G401.6 (cell line): Measurements from ENCODE around the gene SLC6A7.
A peak's percentile ranks its signal among the peaks of the same experiment; 100 is the strongest.

ENCODE experiments used
- FAIRE-seq: peaks from 2 replicates; lab custom pipeline; 2012; peaks lifted over from hg19 to GRCh38; lab: Jason Lieb, UNC

The SLC6A7 gene

DNA sequence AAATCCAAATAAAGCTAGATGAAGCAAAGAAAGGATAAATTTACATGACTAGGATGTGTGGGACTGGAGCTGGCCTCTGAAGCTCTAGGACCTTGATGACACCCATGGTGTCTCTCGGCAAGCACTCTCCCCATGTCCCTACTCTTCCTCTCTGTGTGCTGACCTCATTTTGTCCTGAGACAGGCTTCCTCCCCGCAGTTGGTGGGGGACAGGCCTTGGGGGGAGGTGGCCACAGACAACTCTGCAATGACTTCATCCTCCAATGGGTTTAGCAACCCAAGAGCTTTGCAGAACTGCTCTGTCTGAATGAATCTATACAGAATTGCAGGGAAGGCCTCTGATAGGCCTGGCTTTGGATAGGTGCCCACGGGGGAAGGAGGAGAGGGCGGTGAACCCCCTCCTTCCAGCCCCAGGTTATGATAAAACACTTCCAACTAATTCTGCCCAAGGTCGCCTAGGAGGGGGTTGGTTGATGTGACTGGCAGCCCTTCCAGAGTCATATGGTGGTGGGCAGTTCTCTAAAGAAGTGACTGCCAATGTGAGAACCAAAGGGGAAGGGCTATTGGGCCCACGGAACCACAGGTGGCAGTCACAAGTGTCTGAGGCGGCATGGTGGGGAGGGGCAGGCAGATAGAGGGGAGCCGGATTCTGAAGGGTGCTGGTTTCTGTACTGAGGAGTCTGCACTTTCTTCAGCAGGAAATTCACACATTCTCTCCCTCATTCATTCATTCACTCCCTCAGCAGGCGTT is 6.0 kb downstream of the SLC6A7 start:
- no peak for FAIRE-seq

DNA sequence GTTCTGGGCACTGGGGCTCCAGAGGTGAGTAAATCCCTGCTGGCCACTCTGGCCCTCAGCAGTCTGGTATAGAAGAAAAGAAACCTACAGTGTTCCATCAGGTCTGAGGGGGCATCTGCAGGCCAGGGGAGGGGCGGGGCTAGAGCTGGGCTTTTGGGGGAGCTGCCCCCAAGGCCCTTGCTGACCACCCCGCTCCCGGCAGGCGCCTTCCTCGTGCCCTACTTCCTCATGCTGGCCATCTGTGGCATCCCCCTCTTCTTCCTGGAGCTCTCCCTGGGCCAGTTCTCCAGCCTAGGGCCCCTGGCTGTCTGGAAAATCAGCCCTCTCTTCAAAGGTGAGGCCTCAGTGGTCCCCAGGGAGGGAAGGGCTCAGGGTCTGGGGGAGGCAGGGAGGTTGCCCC is 6.7 kb downstream of the SLC6A7 start:
- FAIRE-seq, result no peak

DNA sequence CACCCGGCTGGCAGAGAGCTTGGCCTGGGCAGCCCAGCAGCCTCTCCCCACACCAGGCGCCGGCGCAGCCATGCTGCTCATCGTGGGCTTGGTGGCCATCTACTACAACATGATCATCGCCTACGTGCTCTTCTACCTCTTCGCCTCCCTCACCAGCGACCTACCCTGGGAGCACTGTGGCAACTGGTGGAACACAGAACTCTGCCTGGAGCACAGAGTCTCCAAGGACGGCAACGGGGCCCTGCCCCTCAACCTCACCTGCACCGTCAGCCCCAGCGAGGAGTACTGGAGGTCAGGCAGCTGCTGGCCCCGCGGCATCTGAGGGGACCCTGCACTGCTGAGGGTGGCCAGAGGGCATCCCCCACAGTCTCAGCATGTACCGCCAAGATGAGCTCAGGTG is 7.1 kb downstream of the SLC6A7 start:
- no peak for FAIRE-seq

DNA sequence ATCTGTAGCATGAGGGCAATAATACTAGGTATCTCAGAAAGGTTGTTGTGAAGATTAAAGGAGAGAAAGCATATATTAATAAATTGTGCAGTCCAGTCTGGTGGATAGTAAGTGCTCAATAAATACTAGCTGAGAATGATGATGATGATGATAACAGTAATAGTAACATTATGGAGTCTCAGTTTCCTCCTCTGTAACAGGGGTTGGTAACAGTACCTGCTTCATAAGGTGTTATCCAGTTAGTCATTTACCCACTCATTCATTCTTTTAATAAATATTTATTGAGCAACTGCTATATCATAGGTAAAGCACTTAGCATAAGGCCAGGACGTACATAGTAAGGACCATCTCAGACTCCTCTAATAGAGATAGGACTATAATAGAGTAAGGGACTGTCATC is 7.6 kb downstream of the SLC6A7 start:
- no peak for FAIRE-seq

DNA sequence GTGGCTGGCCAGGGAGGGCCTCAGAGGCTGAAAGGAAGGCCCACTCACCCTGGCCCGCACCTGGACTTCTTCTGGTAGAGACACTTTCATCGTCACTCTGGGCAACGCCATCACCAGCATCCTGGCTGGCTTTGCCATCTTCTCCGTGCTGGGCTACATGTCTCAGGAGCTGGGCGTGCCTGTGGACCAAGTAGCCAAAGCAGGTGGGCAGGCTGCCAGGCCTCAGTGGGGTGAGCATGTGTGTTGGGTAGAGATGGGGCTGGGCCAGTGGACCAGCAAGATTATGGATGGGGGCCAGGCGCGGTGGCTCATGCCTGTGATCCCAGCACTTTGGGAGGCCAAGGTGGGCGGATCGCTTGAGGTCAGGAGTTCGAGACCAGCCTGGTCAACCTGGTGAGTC is 12.6 kb downstream of the SLC6A7 start:
- FAIRE-seq, result no peak

DNA sequence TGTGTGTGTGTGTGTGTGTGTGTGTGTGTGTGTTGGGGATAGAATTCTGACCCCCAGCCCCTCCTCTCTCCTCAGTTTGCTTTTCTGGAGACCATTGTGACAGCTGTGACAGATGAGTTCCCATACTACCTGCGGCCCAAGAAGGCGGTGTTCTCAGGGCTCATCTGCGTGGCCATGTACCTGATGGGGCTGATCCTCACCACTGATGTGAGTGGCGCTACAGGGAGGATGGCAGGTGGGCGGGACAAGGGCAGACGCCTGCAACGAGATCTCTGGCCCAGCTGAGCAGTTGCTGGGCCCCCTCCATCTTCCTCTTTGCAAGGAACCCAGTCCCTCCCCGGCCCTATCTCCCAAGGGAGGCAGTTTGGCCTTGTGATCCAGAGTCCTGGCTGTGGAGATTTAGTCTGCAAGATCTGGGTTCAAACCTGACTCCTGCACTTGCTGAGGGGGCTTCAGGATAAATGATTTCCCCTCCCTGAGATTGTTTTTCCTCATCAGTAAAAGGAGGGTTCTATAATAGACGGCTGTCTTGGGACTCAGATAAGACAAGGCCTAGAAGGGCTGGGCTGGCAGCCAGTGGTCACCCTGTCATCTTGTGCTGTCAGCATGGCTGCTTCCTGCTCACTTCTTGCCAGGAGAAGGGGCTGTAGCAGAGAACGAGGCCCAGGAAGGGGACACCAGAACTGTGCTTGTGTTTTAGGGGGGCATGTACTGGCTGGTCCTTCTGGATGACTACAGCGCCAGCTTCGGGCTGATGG is 14.1 kb downstream of the SLC6A7 start:
- FAIRE-seq, result no peak

DNA sequence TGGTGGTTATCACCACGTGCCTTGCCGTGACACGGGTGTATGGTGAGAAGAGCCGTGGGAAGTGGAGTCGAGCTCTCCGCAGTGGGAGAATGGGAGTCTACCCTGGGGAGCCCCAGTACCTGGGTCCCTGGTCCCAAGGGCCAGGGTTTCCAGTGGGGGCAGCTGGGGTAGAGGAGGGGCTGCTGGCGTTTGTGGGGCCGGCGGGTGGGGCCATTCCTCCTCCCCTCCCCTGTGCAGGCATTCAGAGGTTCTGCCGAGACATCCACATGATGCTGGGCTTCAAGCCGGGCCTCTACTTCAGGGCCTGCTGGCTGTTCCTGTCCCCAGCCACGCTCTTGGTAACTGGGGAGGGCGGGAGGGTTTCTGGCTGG is 14.7 kb downstream of the SLC6A7 start:
- FAIRE-seq, result no peak

DNA sequence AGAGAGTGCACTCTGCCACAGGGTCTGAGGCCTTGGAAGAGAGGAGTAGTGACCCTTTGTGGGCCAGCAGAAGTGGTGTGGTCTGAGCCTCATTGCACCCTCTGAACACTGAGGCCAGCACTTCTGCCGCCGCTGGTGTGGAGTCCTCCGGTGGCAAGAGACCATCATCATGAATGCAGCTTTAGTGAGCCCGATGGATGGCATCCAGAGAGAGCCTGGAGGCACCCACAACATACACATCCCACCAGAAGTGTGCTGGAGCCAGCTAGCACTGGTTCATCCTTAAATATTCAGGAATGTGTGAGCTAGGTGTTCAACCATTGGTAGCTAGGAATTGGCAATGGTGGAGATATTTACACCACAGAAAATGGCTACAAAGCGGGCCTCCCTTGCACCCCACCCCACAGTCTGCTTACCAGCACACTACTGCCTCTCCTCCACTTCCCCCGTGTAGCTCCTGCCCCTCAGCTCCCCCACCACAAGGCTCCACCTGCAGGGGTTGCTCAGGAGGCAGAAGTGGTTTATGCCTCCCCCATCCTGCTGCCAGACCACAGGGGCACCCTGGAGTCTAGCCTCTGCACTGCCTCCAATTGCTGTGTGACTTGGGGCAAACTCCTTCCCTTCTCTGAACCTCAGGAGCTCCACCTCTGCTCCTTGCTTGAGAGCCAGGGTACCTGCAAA is 16.4 kb downstream of the SLC6A7 start:
- FAIRE-seq, result no peak

DNA sequence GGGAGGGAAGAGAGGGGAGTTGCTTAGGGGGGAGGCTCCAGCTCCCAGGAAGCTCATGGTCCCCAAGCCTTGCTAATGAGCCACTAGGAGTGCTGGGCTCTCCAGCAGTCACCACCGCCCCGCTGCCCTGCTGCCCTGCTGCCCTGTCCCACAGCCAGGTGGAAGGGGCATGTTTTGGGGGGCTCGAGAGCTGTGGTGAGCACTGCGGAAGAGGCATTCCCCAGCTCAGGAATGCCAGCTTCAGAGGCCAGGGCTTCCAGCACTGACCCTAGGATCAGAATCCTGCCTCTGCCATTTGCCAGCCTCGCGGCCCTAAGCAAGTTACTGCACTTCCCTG is 16.9 kb downstream of the SLC6A7 start:
- FAIRE-seq, result no peak

DNA sequence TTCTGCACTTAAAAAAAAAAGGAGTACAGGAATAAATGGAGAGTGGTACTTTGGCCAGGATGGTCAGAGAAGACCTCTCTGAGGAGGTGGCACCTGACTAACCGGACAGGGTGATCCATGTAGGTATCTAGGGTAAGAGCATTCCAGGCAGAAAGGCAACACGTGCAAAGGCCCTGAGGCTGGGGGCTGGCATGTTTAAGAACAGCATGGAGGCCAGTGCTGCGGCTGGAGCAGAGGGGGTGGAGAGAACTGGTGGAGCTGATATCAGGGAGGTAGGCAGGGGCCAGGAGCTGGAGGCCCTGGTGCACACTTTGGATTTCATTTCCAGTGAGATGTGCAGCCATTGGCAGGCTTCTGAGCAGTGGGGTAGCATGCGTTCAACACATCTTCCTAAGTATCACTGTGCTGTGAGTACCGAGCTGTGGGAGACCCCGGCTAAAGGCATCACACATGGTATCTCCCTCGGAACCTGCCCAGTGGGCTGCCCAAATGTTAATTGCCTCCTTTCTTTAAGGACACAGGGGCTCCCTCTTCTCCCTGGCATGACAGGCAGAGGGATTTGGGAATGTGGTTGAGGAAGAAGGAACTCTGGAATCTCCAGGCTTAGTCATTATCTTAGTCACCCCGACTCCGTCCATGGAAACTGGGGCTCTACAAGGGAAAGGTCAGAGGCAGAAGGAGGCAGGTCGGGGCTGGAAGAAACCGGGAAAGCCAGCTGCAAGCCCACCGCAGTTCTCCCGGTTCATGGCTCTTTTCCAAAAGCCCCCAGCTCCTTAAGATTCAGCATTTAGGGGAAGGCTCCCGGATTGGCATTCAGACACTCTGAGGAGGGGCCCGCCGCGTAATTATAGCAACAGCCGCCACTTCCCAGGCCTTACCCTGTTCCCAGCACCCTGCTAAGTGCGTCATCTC is 18.6 kb downstream of the SLC6A7 start:
- no peak for FAIRE-seq

DNA sequence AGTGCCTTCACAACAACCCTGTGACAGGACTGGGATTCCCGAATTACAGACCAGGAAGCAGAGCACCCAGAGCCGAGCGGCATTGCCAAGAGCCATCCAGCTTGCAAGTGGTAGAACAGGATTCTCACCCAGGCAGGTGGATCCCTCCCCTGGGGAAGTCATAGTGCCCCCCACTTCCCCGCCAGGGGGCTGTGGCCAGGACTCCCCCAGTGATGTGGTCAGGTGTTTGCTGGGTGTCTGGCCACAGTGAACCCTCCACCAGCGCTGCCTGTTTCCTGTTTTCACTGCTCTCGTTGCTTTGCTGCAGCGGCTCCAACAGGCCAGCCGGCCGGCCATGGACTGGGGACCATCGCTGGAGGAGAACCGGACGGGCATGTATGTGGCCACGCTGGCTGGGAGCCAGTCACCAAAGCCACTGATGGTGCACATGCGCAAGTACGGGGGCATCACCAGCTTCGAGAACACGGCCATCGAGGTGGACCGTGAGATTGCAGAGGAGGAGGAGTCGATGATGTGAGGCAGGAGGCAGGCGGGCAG is 19.3 kb downstream of the SLC6A7 start:
- no peak for FAIRE-seq

DNA sequence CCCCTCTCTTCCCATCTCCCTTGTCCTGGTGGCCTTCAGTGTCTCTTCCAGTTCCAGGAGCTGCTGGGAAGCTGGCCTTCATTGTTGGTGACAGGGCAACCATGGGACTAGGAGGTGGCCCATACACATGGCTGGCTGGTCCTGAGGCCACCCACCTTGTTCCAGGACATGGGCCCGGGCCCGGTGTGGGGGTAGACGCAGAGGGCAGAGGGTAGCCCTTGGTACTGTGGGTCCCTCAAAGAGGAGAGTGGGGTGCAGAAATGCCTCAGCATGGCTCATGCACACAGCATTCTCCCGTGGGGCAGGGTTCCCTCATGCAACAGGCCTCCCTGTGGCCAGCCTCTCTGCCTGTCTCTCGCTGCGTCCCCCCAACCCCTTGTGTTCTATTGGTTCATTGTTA is 20.8 kb downstream of the SLC6A7 start:
- FAIRE-seq, result no peak

DNA sequence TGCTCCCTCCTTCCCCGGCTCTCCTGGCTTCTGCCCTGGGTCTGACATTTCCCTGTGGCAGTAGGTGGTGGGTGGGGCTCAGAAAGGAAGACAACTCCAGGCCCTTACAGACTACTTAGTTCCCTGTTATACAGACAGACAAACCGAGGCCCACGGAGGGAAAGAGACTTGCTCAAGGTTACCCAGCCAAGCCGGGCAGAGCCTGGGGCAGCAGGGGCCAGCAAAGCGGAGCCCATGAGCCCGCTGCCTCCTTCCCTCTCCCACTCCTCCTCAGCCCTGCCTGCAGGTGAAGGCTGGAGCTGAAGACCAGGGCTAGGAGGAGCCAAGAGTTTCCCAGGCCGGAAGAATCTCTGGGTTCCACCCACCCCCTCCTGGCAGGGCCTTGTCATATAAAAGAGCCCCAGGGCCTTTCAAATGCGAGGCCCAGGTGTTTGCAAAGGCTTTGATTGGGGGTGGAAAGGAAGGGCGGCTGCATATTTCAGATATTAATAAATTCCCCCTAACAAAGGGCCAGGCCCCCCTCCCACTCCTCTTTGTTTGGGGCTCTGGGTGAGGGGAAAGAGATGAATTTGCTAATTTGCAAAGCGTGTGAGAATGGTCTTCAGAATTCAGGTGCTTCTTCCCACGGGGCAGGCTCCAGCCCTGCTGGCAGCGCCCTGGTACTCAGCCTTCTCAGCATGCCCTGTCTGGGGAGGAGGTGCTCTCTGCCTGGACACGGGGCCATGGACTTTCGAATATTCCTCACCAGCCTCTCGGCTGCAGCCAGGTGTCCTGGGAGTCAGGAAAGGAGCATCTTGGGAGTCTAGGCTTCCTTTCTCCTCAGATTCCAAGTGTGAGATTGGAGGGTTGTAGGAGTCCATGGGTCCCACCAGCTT is 21.5 kb downstream of the SLC6A7 start:
- FAIRE-seq, result no peak

DNA sequence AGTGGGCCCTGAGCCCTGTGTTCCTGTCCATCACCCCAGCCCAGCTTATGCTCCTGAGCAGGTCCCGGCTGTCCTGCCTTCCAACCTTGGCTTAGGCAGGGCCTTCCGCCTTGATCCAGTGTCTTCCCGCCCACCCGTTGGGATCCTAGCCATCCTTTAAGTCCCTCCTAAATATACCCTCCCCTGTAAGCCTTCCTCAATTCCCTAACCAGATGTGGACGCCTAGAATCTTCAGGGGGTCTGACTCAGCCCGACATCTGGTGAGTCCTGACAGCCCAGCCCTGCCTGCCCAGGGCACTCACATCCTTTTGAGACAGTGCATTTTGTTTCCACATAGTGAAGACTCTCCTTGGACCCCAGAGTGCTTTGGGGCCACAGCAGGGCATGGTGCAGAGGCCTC is 23.7 kb downstream of the SLC6A7 start:
- no peak for FAIRE-seq

DNA sequence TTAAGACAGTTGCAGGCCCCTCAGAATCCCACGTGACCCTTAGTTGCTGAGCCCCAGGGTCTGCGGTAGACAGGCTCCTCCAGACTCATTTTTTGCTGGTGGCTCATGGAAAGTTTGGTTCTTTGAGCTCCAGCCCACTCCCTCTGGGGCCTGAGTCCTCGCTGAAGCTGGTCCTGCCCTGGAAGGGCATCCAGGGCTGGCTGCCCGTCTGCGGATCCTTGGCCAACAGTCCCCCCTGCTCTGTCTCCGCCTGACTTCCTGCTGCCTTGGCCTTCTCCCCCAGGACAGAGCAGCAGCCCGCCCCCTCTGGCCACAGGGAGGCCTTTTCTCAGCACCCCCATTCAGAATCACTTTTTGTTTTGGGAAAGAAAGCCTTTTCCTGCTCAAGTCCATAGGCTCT is 24.4 kb downstream of the SLC6A7 start:
- no peak for FAIRE-seq

DNA sequence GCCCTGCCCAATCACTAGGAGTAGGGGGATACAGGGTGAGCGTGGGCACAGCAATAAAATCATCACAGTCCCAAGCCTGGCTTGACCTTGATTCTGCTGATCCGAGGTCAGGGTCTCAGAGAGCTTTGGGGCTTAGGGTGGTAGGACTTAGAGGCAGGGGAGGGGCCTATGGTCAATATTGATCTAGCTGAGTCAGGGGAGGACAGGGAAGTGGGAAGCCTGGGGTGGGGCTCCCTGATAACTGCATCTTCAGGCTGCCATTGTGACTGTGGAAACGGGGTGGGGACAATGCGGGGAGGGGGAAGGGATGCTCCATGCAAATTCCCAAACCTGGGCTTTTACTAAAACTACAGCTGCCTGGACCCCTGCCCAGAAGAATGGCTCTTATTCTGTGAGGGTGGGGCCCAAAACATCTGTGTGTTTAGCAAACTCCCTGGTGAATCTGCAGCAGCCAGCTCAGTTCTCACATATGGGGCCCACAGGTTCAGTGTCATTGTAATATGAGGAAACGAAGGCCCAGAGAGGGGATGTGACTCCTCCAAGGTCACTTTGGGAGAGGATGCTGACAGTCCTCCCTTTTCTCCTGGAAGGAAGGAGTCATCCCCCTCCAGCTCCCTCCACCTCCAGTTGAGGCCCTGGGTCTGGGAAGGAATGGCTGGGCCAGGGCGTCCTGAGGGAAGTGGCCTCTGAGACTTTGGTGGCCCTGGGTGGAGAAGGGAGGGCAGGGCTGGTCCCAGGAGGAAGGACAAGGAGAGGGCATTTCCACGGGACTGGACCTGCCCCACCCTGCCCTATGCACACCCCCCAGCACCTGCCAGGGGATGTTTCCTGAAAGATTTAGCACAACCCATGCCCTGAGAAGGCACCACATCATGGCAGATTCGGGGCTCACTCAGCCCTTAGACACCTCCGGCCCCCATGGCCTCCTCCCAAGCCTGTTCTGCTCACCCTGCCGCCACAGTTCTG is 26.4 kb downstream of the SLC6A7 start:
- FAIRE-seq, result no peak

DNA sequence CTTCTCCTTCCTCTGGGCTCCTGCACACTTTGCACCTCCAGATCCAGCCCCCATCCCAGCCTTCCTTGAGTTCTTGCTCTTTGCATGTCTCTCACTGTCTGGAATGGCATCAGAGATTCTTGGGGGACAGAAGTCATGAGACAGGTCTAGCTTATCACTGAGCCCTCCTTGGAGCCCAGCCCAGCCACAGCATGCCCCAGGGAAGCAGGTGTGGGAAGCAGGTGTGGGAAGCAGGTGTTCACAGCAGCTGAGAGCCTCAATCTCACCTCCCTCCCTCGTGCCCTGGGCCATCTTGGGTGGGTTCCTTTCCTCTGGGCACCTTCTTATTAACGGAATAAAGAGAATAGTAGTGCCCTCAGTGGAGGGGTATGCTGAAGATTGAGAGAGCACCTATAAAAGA is 27.2 kb downstream of the SLC6A7 start:
- no peak for FAIRE-seq

DNA sequence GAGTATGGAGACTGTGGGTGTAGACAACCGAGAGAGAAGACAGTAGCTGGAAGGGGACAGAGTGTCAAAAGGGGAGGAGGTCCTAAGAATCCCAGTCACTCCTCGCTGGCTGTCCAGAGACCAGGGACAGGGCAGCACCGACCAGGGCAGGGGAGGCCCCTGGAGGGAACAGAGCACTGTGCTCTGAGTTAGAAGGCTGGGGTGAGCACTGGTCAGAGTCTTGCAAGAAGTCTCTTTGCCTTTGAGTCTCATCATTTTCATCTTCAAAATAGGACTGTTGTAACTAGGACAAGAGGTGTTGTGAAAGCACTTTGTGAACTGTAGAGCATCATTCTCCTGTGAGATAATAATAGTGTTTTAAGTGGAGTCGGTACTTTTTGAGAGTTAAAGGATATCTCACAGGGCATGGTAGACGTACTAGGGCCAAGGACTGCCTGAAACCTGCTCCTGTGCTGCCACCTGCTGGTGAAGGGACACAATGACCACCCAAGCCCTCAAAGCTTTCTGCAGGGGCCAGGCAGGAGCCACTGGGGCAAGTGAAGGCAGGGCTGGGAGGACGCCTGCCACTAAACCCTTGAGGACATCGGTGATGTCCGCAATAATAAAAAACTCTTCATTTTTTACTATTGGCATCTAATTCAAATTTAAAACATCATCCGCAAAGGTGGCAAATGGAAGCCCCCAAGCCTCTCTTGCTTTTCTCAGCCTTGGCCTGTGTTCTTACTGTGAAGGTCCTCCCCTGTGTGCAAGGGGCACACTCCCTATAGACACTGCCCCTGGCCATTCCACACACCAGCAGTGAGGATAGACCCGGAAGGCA is 28.2 kb downstream of the SLC6A7 start:
- FAIRE-seq, result peak; percentile 91

DNA sequence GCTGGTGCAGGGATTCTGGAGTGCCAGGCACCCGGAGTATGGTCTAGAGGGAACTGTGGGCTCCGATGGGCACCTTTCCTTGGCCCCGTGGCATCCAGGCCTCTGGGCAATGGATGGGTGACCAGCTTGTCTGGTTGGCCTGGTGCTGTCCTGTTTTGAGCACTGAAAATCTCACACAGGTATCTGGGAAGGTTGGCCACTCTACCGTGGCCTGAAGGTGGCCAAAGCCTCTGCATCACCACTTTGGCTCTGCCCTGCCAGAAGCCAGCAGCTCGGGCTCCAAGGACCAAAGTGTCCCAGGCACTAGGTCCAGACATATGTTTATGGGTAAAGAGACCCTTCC is 28.8 kb downstream of the SLC6A7 start:
- no peak for FAIRE-seq
